Esophagus squamous epithelium (tissue), 5 donors: ENCODE data around the gene SPPL2B. TPM values are rescaled to one million over a fixed set of nuclear protein-coding genes. Genes with fewer than 3 reads are reported as not detected.
A peak's percentile ranks its signal among the peaks of the same experiment; 100 is the strongest.

ENCODE experiments used
- DNase-seq: peaks from one replicate; lab custom pipeline; 2025; lab: John Stamatoyannopoulos, UW
- H3K27ac ChIP-seq, 4 donors: fragments of 200-600 bp; sonication (generic); one replicate each; pipeline ENCODE4 v1.5.1; 2016 to 2019; ENCODE audit warnings: mild to moderate bottlenecking in 1 of 4
- H3K27me3 ChIP-seq, 4 donors: fragments of 200-600 bp; sonication (generic); 1 replicate in 3 of 4; 2 replicates in 1 of 4; pipeline versions ENCODE4 v1.5.1 to v1.6.0; 2017 to 2021; ENCODE audit warnings: antibody characterized with exemption in 1 of 4
- H3K36me3 ChIP-seq, 3 donors: fragments of 200-600 bp; sonication (generic); one replicate each; pipeline ENCODE4 v1.5.1; 2016 to 2019
- H3K4me1 ChIP-seq, 3 donors: fragments of 200-600 bp; sonication (generic); one replicate each; pipeline ENCODE4 v1.5.1; 2017 to 2019
- H3K4me3 ChIP-seq, 4 donors: fragments of 200-600 bp; sonication (generic); 1 replicate in 3 of 4; 2 replicates in 1 of 4; pipeline ENCODE4 v1.5.1; 2016 to 2019; ENCODE audit warnings: mild to moderate bottlenecking in 2 of 4, moderate library complexity in 1 of 4
- H3K9me3 ChIP-seq, 3 donors: fragments of 200-600 bp; sonication (generic); one replicate each; pipeline ENCODE4 v1.5.1; 2016 to 2019
- CTCF ChIP-seq, 6 experiments: fragments of 450-650 bp in 4 of 6; fragments of 200-600 bp in 2 of 6; sonication (generic) in 2 of 6; IDR thresholded peaks; one replicate each; pipeline ENCODE4 v1.5.1; 2016 to 2019; ENCODE audit warnings: antibody characterized with exemption in 6 of 6, mild to moderate bottlenecking in 4 of 6, moderate library complexity in 4 of 6
- POLR2A ChIP-seq, 4 donors: fragments of 450-650 bp; IDR thresholded peaks; one replicate each; pipeline ENCODE4 v1.6.1; 2017; ENCODE audit warnings: antibody characterized with exemption in 4 of 4, mild to moderate bottlenecking in 4 of 4, moderate library complexity in 3 of 4
- WGBS, 2 donors: methylation state at CpG; one replicate each; pipeline ENCODE4 v1.1.5; 2018; 5-methylcytosine and 5-hydroxymethylcytosine counted together
- intact Hi-C: fragments of 100-400 bp; cut with DNase I; formaldehyde crosslinking; loops from one replicate; pipeline ENCODE4 v1.15.0; 2022
- total RNA-seq, 4 donors: library from RNA; depleted of rRNA; stranded (reverse); fragments of >200 nt; gene quantifications; one replicate each; pipeline ENCODE4 v1.1.0, GENCODE V29; 2016
- donor health status: DM: yes; HTN: yes; CAD: no.

SPPL2B gene
- total RNA-seq, 4 donors from 2014 or later = 14.7 to 37.7 (median 36.2) TPM

GRCh38 chr19:2312820-2313501 is 15.5 kb upstream of the SPPL2B start:
- no peak for DNase-seq
- Histone ChIP-seq H3K9me3 (peaks cover 0 to 7% (median 0%) of the 10 kb centered on the region in 3 donors), H3K27me3 (peaks cover 0 to 67% (median 6%) of the 10 kb centered on the region in 4 donors), H3K4me1 (peaks cover 0 to 9% (median 0%) of the 10 kb centered on the region in 3 donors), H3K27ac (no peak overlapping the region), H3K36me3 (no peaks in the 10 kb centered on the region), H3K4me3 (no peak overlapping the region)
- intact Hi-C loops = no loop called here
- WGBS, 2 donors = 62% methylated on average over 4 of the region's 28 CpGs; no CpG with 5 or more reads in 1 of the 2 donors
- TF ChIP-seq POLR2A (IDR thresholded peaks at IDR 0.05) (no peak), CTCF (IDR thresholded peaks at IDR 0.05) (no peak)

GRCh38 chr19:2315121-2315817 is 13.2 kb upstream of the SPPL2B start:
- H3K9me3 ChIP-seq = peaks cover 0 to 7% (median 0%) of the 10 kb centered on the region in 3 donors
- H3K27ac ChIP-seq = no peak overlapping the region
- intact Hi-C loops = no loop called here
- peaks cover 0 to 44% (median 6%) of the 10 kb centered on the region in 4 donors for H3K27me3 ChIP-seq
- no peak for DNase-seq
- no peaks in the 10 kb centered on the region for H3K36me3 ChIP-seq
- H3K4me1 ChIP-seq = peaks cover 0 to 4% (median 0%) of the 10 kb centered on the region in 3 donors
- H3K4me3 ChIP-seq = no peak overlapping the region
- WGBS, 2 donors = 84 to 85% methylated on average over 4 to 7 of the region's 7 CpGs
- no peak for TF ChIP-seq CTCF (IDR thresholded peaks at IDR 0.05)
- TF ChIP-seq POLR2A (IDR thresholded peaks at IDR 0.05) = no peak

GRCh38 chr19:2315818-2316353 is 12.6 kb upstream of the SPPL2B start:
- no peak for DNase-seq
- no peak for TF ChIP-seq POLR2A (IDR thresholded peaks at IDR 0.05)
- peak; percentile 23 to 44 (median 35) for TF ChIP-seq CTCF (IDR thresholded peaks at IDR 0.05)
- 54 to 73% methylated on average over 5 to 6 of the region's 22 CpGs for WGBS, 2 donors

GRCh38 chr19:2317300-2317699 is 11.2 kb upstream of the SPPL2B start:
- TF ChIP-seq POLR2A (IDR thresholded peaks at IDR 0.05) = no peak
- TF ChIP-seq CTCF (IDR thresholded peaks at IDR 0.05) = no peak
- 92 to 93% methylated on average over 3 to 9 of the region's 13 CpGs for WGBS, 2 donors
- Histone ChIP-seq H3K27ac (no peak overlapping the region), H3K27me3 (peaks cover 0 to 24% (median 4%) of the 10 kb centered on the region in 4 donors), H3K4me1 (peaks cover 0 to 4% (median 0%) of the 10 kb centered on the region in 3 donors), H3K9me3 (peaks cover 0 to 7% (median 0%) of the 10 kb centered on the region in 3 donors), H3K4me3 (no peak overlapping the region), H3K36me3 (peaks cover 0 to 18% (median 0%) of the 10 kb centered on the region in 3 donors)
- intact Hi-C loops = no loop called here
- DNase-seq = no peak

More at GRCh38 chr19:2315818-2316353, 12.6 kb upstream of the SPPL2B start:
- Histone ChIP-seq H3K27ac (no peak overlapping the region), H3K4me3 (no peak overlapping the region), H3K36me3 (peaks cover 0 to 3% (median 0%) of the 10 kb centered on the region in 3 donors), H3K27me3 (peaks cover 0 to 38% (median 6%) of the 10 kb centered on the region in 4 donors), H3K9me3 (peaks cover 0 to 7% (median 0%) of the 10 kb centered on the region in 3 donors), H3K4me1 (peaks cover 0 to 4% (median 0%) of the 10 kb centered on the region in 3 donors)
- intact Hi-C loops = no loop called here
